Measurements from ENCODE around the gene ZDHHC21. TPM values are rescaled to one million over a fixed set of nuclear protein-coding genes. Genes with fewer than 3 reads are reported as not detected.

The ZDHHC21 gene
- total RNA-seq, 2 experiments from 2014 or later, result 2.7 to 4.1 TPM

DNA sequence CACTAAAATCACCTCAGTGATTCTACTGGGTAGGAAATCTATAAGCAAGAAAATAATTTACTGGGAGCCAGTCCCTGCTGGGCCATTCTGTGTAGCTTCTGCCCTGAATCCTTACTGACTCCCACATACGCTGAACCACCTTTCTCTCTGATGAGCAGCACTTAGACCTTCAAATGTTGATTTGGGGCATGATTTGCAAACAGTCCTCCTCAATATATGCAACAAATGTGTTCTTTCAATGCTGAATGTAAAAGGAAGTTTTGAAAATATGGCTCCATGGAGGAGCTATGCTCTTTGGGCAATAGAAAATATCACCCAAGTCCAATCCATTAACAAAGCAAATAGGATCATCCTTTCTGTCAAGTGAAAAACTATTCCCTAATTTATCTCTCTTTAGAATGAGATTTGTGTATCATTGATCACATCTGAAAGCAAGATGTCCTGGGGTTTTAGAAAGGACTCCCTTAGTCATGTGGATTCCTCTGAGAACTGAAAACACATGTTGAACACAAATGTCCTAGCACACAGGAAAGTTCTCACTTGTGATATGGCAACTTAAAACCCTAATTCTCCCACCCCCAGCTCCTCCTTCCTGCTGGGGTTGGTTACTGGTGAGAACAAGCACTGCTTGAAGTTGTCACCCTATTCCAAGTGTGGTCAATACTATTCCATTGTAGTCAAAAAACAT, 38.2 kb upstream of the ZDHHC21 start:
- Mint-ChIP-seq H3K4me3 (no peak overlapping the region), H3K27ac (no peak overlapping the region), H3K36me3 (ENCODE audit: low read depth) (no peaks in the 10 kb centered on the region), H3K27me3 (peaks cover 23% of the 10 kb centered on the region), H3K4me1 (ENCODE audit: low read depth) (no peaks in the 10 kb centered on the region), H3K9me3 (no peaks in the 10 kb centered on the region)
- DNase-seq (no peak), ATAC-seq (ENCODE audit: poor library complexity) (no peak)
- Histone ChIP-seq H3K27ac (ENCODE audit: low read depth in 1 of 2, low read length in 2 of 2) (no peak overlapping the region), H3K4me3 (ENCODE audit: low read length) (no peak overlapping the region), H3K36me3 (ENCODE audit: insufficient read depth, low read length) (no peaks in the 10 kb centered on the region), H3K9me3 (ENCODE audit: control insufficient read depth in 1 of 2, insufficient read depth in 1 of 2, low read length in 2 of 2) (no peaks in the 10 kb centered on the region), H3K4me1 (ENCODE audit: insufficient read depth, low read length) (no peaks in the 10 kb centered on the region), H3K27me3 (ENCODE audit: control insufficient read depth in 1 of 2, insufficient read depth in 2 of 2, low read length in 2 of 2) (peaks cover 0 to 8% of the 10 kb centered on the region in 2 experiments)
- TF ChIP-seq, protein P1, sequence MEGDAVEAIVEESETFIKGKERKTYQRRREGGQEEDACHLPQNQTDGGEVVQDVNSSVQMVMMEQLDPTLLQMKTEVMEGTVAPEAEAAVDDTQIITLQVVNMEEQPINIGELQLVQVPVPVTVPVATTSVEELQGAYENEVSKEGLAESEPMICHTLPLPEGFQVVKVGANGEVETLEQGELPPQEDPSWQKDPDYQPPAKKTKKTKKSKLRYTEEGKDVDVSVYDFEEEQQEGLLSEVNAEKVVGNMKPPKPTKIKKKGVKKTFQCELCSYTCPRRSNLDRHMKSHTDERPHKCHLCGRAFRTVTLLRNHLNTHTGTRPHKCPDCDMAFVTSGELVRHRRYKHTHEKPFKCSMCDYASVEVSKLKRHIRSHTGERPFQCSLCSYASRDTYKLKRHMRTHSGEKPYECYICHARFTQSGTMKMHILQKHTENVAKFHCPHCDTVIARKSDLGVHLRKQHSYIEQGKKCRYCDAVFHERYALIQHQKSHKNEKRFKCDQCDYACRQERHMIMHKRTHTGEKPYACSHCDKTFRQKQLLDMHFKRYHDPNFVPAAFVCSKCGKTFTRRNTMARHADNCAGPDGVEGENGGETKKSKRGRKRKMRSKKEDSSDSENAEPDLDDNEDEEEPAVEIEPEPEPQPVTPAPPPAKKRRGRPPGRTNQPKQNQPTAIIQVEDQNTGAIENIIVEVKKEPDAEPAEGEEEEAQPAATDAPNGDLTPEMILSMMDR (IDR thresholded peaks at IDR 0.05), result no peak
- intact Hi-C loops (cut with DNase I, micrococcal nuclease), result no loop called here
- ChIA-PET POLR2A (no interaction called here), CTCF (no interaction called here)

DNA sequence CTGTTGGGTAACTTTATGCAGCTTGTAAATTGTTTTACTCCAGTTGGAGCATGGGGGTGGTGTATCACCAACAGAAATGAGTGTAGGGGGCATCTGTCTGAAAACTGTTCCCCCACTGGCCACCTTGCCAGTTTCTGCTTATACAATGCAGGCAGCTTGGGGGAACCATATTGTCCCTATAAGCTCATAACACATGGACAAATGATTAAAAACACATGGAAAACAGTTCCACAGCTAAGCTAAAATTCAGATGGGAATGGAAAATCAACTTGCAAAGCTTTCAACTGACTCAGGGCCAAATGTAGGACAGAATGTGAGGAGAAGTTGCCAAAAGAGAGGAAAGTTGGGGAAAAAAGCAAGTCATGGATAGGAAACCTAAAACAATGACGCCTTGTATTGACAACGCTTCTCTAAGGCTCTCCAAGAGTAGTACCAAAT, 37.2 kb upstream of the ZDHHC21 start:
- Mint-ChIP-seq H3K4me1 (ENCODE audit: low read depth) (no peaks in the 10 kb centered on the region), H3K9me3 (no peaks in the 10 kb centered on the region), H3K36me3 (ENCODE audit: low read depth) (no peaks in the 10 kb centered on the region), H3K27ac (no peak overlapping the region), H3K27me3 (peaks cover 16% of the 10 kb centered on the region), H3K4me3 (no peak overlapping the region)
- POLR2A ChIA-PET, result no interaction called here
- DNase-seq, result no peak
- Histone ChIP-seq H3K36me3 (ENCODE audit: insufficient read depth, low read length) (no peaks in the 10 kb centered on the region), H3K4me1 (ENCODE audit: insufficient read depth, low read length) (no peaks in the 10 kb centered on the region), H3K27ac (ENCODE audit: low read depth in 1 of 2, low read length in 2 of 2) (no peak overlapping the region), H3K9me3 (ENCODE audit: control insufficient read depth in 1 of 2, insufficient read depth in 1 of 2, low read length in 2 of 2) (no peaks in the 10 kb centered on the region), H3K4me3 (ENCODE audit: low read length) (no peak overlapping the region), H3K27me3 (ENCODE audit: control insufficient read depth in 1 of 2, insufficient read depth in 2 of 2, low read length in 2 of 2) (no peaks in the 10 kb centered on the region)
- intact Hi-C loops (cut with DNase I, micrococcal nuclease), result no loop called here
- no peak for ATAC-seq (ENCODE audit: poor library complexity)
- CTCF ChIA-PET, result no interaction called here
- TF ChIP-seq, protein P1 (IDR thresholded peaks at IDR 0.05), result no peak

DNA sequence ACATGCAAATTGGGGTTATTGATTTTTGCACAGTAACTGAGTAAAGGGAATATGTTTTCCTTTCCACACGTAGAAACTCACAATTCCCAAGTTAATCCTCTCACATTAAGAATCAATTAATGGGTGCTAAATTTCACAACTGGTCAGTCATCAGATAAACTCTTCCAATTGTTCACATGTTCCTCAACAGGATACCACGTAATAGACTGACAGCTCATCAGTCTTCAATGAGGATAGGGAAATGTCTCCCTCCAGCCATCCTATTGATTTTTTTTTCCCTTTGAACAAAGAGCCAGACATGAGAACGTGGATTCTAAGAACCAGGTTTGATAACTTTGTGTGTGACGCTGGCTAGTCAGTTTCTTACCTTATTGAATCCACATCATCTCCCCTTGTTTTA, 30.1 kb upstream of the ZDHHC21 start:
- H3K9me3 Mint-ChIP-seq, result no peaks in the 10 kb centered on the region
- peaks cover 21% of the 10 kb centered on the region for H3K27me3 Mint-ChIP-seq
- intact Hi-C loops (cut with DNase I, micrococcal nuclease), result no loop called here
- H3K4me1 ChIP-seq (ENCODE audit: insufficient read depth, low read length), result no peaks in the 10 kb centered on the region
- no peak overlapping the region for H3K4me3 Mint-ChIP-seq
- no peaks in the 10 kb centered on the region for H3K4me1 Mint-ChIP-seq (ENCODE audit: low read depth)
- H3K9me3 ChIP-seq (ENCODE audit: control insufficient read depth in 1 of 2, insufficient read depth in 1 of 2, low read length in 2 of 2), result no peaks in the 10 kb centered on the region
- H3K27me3 ChIP-seq (ENCODE audit: control insufficient read depth in 1 of 2, insufficient read depth in 2 of 2, low read length in 2 of 2), result no peaks in the 10 kb centered on the region
- CTCF ChIA-PET, result no interaction called here
- H3K27ac Mint-ChIP-seq, result no peak overlapping the region
- ATAC-seq (ENCODE audit: poor library complexity) (no peak), DNase-seq (no peak)
- no peak overlapping the region for H3K27ac ChIP-seq (ENCODE audit: low read depth in 1 of 2, low read length in 2 of 2)
- H3K36me3 Mint-ChIP-seq (ENCODE audit: low read depth), result no peaks in the 10 kb centered on the region
- H3K4me3 ChIP-seq (ENCODE audit: low read length), result no peak overlapping the region
- TF ChIP-seq, protein P1 (IDR thresholded peaks at IDR 0.05), result no peak
- no peaks in the 10 kb centered on the region for H3K36me3 ChIP-seq (ENCODE audit: insufficient read depth, low read length)
- POLR2A ChIA-PET, result no interaction called here

Data from CD4-positive, alpha-beta T cell (primary cell).